H1 (cell line): ENCODE results near the gene ANGPTL2.

Source experiments
- CBX8 ChIP-seq: fragments of 300-800, 300-1000 bp; sonication (generic); IDR thresholded peaks from 2 replicates; pipeline ENCODE4 v1.7.1; 2016; ENCODE audit warnings: low read depth, low read length, borderline replicate concordance
- CREB1 ChIP-seq: IDR thresholded peaks from 2 replicates; pipeline ENCODE4 v1.6.1; 2012; ENCODE audit warnings: inconsistent platforms
- CTCF ChIP-seq, 3 experiments: IDR thresholded peaks; 1 replicate in 2 of 3; 2 replicates in 1 of 3; pipeline versions ENCODE4 v1.5.1 to v1.6.1; 2011; ENCODE audit warnings: low read length in 3 of 3, mild to moderate bottlenecking in 3 of 3, inconsistent platforms in 2 of 3, low read depth in 1 of 3, moderate library complexity in 1 of 3; ENCODE audit not compliant: insufficient read depth in 1 of 3; ENCODE audit errors: control extremely low read depth in 1 of 3
- EP300 ChIP-seq, 2 experiments: IDR thresholded peaks; 1 replicate in 1 of 2; 2 replicates in 1 of 2; pipeline ENCODE4 v1.6.1; 2011 to 2012; ENCODE audit warnings: low read depth in 2 of 2, low read length in 2 of 2, mild to moderate bottlenecking in 2 of 2, borderline replicate concordance in 1 of 2, inconsistent platforms in 1 of 2, moderate library complexity in 1 of 2
- EZH2 ChIP-seq: fragments of 200-600 bp; sonication (generic); IDR thresholded peaks from 2 replicates; pipeline ENCODE4 v1.7.1; 2012; ENCODE audit warnings: low read depth, mild to moderate bottlenecking, moderate library complexity, low read length, inconsistent platforms; ENCODE audit not compliant: severe bottlenecking
- MAX ChIP-seq: IDR thresholded peaks from 2 replicates; pipeline ENCODE4 v1.6.1; 2012; ENCODE audit warnings: inconsistent platforms
- POLR2A ChIP-seq, 2 experiments: IDR thresholded peaks; 1 replicate in 1 of 2; 2 replicates in 1 of 2; pipeline ENCODE4 v1.6.1; 2011; ENCODE audit warnings: low read depth in 2 of 2, low read length in 2 of 2, mild to moderate bottlenecking in 2 of 2; ENCODE audit errors: control extremely low read depth in 1 of 2
- POLR2AphosphoS5 ChIP-seq: IDR thresholded peaks from 2 replicates; pipeline ENCODE4 v1.6.1; 2011; ENCODE audit warnings: low read depth, low read length
- TAF1 ChIP-seq: IDR thresholded peaks from 2 replicates; pipeline ENCODE4 v1.6.1; 2011; ENCODE audit warnings: mild to moderate bottlenecking, low read depth, low read length
- ZNF274 ChIP-seq: IDR thresholded peaks from 2 replicates; pipeline ENCODE4 v1.7.0; 2012; ENCODE audit warnings: low read length, borderline replicate concordance; ENCODE audit errors: extremely low read depth

- TF ChIP-seq CREB1 (no peak), EZH2 (no peak), CBX8 (no peak), CTCF (IDR thresholded peaks at IDR 0.05; ENCODE audit: control extremely low read depth in 1 of 3, insufficient read depth in 1 of 3, low read depth in 1 of 3, low read length in 3 of 3) (no peak), POLR2AphosphoS5 (no peak), ZNF274 (no peak), POLR2A (IDR thresholded peaks at IDR 0.05; ENCODE audit: control extremely low read depth in 1 of 2, low read depth in 2 of 2, low read length in 2 of 2) (no peak), MAX (no peak), TAF1 (no peak), EP300 (IDR thresholded peaks at IDR 0.05; ENCODE audit: borderline replicate concordance in 1 of 2, low read depth in 2 of 2, low read length in 2 of 2) (no peak)
Observed at GRCh38 chr9:127078336-127078735, 44.1 kb downstream of the ANGPTL2 start.
